UCSD-AML1 (cell line): Measurements from ENCODE around the gene NOVA2.

Experiments used
- DNase-seq: peaks from one replicate; lab custom pipeline; 2025; ENCODE audit not compliant: unreplicated experiment; lab: John Stamatoyannopoulos, UW

NOVA2 gene

DNA sequence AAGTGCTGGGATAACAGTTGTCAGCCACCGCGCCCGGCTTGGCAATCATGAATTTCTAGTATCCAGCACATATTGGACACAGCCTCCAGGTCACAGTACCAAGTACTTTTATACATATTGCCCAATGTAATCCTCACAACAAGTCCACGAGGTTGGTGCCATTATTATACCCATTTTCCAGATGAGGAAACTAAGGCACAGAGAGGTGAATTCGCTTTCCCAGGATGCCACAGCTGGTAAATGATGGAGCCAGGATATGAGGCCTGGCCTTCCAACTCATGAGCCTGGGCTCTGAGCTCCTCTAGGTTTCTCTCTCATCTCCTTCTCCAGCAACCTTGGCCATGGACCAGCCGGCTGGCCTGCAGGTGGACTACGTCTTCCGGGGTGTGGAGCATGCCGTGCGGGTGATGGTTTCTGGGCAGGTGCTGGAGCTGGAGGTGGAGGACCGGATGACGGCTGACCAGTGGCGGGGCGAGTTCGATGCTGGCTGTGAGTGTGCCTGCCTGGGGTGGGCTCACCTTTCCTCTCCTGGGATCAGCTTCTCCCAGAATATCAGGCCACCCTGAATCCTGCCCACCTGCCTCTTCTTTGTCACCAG is 29.1 kb upstream of the NOVA2 start:
- DNase-seq = no peak

DNA sequence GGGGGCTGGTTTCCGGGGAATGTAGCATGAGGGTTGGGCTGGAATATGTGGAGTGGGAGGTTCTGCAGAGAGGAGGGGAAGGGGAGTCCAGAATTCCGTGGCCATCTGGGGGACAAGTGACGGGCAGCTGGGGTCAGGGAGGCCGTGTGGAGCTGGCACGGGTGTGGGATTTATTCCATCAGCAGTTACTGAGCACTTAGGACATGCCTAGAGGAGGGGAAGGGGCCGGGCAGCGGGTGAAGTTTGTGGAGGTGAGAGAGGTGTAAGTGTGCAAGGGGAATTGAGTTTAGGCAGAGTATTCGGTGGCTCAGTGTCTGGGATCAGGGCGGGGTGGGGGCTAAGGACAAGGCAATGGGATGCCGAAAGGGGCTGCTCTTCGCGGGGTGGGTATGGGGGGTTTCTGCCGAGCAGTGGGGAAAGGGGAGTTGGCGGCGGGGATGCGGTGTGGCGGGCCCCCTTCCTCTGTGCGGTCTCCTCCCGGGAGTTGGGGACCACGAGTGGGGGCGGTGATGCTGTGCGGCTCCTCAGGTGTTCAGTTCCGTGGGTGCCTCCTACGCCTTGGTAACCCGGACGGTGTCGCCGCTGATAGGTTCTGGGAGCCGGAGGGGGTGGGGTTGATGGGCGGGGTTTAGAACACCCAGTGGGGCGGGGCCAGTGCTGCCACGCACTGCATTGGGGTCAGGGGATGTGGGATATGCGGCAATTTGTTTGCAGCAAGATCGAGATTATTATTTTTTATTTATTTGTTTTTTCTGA is 27.0 kb upstream of the NOVA2 start:
- no peak for DNase-seq

DNA sequence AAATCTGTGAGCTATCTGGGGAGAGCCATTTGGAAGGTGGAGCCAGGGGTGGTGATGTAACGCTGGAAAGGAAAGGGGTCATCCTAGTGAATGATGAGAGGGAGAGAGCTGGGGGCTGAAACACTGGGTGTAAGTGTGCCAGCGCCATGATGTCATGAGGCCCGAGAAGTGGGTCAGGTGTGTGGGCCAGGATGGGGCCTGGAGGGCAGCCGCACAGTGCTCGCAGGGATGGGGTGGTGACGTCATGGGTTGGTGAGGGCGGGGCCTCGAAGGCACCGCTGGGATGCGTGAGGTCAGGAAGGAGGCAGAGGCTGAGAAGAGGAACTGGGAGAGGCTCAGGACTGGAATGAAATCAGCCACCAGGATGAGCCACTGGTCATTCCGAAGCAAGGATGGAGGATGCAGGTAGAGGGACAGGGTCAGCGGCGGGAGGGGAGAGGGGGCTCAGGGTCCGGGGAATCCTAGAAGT is 26.0 kb upstream of the NOVA2 start:
- no peak for DNase-seq

DNA sequence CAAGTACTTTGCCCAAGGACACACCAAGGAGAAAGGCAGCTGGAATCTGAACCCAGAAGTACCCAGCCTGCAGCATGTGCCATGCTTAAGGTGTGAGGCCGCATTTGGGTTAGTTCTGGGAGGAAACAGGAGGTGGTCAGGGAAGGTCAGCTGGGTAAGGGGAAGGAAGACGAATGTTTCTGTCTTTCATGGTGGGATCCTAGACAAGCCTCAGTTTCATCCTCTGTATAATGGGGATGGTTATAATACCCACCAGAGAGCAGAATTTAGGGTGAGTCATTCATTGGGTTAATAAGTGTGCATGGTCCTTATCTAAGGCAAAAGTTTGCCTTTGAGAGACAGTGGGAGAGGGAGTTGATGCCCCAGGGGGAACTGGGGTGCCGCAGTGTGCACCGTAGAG is 25.2 kb upstream of the NOVA2 start:
- no peak for DNase-seq

DNA sequence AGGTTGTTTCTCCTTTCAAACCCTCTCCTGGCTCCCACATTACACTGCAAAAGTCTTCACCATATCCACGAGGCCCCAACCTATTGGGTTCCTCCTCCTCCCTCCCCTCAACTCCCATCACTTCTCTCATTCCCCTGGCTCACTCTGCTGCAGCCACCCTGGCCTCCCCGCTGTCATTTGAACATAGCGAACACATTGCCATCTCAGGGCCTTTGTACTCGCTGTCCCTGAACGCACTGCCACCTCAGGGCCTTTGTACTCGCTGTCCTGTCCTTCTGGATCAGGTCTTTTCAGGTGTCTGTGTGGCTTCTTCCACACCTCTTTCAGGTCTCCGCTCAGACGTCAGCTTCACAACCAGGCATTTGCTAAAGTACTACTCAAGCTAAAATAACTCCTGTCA is 23.3 kb upstream of the NOVA2 start:
- no peak for DNase-seq

DNA sequence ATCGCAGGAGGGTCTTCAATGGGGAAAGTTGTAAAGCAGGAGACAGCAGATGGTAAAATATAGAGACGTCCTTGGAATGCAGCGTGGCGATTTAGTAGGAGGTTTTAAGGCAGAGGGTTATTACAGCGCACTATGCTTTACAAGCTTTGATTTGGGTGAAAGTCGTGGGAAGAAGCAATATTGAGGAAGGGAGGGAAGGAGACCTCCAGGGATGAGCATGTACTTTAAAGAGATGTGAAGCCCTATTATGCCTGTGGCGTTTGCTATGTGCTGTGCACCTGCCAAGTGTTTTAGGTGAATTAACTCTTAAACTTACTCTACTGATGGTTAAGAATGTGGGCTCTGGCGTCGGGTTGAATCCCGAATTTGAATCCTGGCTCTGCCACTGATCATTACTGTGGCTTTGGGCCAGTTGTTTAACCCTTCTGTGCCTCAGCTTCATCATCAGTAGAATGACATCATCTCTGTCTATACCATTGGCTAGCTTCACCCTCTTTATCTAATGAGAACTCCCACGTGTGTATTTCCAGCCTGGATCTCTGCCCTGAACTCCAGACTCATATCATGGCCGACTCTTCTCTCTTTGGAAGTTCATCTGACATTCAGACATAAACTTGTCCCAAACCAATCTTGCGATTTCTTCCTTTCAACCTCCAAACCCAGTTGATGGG is 22.2 kb upstream of the NOVA2 start:
- DNase-seq = no peak

DNA sequence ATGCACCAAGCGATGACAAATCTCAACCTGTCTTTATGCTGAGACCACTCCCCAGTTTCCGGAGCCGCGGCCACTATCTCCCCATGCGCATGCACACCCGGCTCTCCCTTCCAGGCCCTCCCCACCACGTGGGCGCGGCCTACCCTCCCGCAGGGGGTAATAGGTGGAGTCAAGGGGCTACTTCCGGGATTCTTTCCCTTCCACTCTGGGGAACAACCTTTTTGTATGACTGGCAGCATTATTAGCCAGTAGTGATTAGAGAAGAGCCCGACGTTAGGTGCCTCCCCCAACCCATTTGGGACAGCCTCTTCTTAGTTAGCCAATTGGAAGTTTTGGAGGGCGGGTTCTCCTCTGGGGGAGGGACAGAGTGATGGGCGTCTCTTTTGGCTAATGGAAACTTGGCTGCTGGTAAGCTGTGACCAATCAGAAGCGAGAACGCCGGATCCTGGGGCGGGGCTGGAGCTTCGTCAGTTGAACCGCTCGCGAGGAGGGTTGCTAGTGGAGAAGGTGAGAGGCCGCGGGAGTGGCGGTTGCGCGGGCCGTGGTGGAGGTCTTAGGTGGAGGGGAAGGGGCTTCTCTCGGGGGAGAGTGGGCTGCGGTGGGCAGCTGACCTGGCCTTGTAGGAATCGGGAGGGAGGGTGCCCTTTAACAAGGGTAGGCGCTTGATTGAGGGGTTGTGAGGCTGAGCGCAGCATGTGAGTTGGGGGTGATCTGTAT is 21.5 kb upstream of the NOVA2 start, which contains the start of gene CCDC61:
CCDC61 (plus strand) TSS at position 470 of the 717 bp plus-strand sequence. CDS start 7,552 bp downstream, outside the sequence.
- DNase-seq = peak; percentile 99

DNA sequence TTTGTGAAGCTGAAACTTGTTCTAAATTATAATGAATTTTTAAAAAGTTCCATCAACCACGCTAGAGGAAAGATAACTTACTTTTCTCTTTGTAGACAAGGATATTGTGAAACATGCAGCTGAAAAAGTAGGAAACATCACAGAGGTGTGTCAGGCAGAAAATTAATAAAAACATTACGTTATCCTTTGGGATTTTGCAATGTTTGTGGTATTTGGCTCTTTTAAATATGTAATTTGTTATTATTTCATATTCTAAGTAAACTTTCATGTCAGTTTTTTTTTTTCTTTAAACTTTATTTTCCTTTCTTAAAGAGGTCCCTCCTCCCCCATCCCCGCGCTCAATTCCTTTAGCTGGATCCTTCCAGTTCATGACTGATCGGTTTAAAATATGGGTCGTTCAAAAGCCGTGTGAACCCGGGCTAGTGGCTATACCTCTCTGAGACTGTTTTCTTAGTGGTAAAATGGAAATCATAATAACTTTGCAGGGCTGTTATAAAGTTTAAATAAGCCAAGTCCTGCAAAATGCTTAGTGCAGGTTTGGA is 20.9 kb upstream of the NOVA2 start:
- no peak for DNase-seq

DNA sequence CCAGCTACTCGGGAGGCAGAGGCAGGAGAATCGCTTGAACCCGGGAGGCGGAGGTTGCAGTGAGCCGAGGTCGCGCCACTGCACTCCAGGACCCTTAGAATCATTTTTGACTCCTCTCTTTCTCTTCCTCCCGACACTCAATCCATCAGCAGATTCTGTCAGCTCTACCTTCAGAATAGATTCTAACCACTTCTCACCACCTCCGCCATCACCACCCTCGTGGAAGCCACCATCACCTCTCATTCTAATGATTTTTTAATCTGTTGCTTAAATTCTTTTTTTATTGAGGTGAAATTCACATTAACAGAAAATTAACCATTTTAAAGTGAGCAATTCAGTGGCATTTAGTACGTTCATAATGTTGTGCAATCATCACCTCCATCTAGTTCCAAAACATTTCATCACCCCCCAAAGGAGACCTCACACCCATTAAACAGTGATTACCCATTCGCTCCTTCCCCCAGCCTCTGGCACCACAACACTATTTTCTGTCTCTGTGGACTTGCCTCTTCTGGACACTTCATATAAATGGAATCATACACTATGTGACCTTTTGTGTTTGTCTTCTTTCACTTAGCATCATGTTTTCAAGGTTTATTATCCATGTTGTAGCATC is 16.6 kb upstream of the NOVA2 start:
- DNase-seq = no peak

DNA sequence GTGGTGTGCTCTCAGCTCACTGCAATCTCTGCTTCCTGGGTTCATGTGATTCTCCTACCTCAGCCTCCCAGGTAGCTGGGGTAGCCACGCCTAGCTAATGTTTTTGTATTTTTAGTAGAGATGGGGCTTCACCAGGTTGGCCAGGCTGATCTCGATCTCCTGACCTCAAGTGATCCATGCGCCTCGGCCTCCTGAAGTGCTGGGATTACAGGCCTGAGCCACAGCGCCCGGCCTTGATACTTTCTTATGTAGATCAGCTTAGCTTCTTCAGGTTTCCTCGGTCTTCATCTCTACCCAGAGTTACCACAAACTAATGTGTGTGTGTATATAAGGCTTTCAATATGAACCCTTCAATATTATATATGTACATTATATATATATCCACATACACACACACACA is 11.7 kb upstream of the NOVA2 start:
- no peak for DNase-seq

DNA sequence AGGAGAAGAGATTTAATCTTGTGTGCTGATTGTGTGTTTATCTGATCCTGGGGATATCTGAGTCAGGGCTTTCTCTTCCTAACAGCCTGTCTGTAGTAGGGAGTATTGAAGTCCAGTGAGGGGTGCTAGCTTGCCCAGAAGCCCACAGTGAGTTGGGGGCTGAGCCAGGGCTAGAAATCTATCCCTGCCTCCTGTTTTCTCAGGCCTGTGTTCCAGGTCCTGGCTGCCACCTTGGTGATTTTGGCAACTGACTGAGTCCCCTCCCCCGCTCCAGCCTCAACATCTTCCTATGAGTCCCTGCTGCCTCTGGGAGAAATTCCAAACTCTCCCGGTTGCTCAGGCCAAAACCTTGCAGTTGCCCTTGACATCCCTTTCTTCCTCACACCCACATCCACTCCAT is 7.7 kb upstream of the NOVA2 start:
- DNase-seq = no peak

DNA sequence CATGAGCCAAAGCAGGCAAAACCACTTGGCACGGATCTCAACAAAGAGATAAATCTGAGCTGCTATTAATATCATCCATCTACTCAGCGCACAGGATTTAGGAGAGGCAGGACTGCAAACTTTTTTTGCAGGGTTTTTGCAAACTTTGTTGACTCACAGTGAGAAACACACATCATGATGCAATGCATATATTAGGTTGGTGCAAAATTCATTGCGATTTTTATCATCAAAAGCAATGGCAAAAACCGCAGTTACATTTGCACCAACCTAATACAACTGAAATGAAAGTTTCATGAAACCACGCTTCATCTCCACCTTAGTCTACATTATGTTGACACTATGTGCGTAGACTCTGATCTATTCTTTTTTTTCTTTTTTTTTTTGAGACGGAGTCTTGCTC is 4.5 kb upstream of the NOVA2 start:
- no peak for DNase-seq

DNA sequence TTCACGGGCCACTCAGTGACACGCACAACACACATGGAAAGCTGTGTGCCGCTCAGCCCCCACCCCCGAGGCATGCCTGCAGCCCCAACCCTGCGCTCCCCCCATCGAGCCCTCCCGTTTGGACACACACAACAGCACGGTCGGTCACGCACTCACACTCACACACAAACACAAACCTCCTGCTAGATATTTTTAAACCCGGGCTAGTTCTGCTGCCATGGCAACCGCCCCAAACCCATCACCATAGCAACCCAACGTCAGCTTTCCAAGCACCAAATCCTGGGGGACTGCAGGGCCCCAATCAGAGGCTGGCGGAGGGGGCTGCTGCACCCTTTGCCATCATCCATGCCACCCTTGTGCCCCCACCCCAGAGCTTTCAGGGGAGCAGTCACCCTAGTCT is 2.5 kb upstream of the NOVA2 start:
- DNase-seq = no peak

DNA sequence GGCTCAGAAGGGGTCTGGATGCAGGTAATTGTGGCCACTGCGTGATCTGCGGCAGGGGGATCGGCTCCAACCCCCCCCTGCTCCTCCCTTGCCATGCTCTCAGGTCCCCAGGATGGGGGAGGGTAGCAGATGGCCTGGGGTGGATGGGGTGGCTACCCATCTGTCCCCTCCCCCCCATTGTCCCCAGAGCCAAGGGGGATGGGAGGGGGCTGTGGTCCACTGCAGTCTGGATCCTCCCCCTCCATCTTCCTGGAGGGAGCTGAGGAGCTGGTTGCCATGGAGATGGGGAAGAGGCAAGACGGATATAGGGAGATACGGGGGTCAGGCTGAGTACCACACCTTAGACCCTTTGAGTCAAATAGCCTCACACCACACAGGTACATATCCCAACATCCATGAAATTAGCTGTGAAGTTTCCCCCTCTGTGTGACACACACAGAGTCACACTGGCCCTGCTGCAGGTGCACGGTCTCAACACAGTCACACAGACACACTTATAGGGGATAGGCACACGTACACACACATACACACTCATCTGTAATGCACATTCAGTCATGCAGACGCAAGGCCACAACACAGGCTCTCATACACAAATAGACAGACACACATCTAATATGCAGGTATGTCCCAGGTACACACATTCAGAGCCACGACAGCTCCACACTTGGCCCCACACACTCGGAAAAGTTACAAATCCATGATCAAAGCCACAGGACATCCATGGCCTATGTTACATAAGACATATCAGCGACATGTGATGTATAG is 1.8 kb upstream of the NOVA2 start:
- DNase-seq = no peak

DNA sequence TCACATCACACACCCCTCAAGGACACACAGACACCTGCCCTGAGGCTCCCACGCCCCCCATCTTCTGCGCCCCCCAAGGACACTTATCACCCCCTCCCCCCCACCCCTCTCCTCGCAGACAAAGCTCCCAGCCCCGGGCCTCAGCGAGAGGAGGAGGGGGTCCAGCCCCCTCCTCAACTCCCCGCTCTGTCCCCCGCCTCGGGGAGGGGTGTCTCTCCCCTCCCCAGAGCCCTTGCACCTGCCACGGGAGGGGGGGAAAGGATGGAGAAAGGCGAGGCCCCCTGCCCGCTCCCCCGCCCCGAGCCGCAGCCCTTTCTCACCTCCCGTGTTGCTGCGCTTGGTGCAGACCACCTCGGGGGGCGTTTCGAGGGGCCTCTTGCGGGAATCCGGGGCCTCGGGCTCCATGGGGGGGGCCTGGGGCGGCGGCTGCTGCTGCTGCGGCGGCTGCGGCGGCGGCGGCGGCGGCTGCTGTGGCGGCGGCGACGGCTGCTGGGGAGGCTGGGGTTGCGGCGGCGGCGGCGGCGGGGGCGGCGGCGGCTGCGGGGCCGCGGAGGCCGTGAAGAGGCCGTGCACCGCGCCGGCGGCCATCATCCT is 621 bp downstream of the NOVA2 start:
- DNase-seq = no peak

DNA sequence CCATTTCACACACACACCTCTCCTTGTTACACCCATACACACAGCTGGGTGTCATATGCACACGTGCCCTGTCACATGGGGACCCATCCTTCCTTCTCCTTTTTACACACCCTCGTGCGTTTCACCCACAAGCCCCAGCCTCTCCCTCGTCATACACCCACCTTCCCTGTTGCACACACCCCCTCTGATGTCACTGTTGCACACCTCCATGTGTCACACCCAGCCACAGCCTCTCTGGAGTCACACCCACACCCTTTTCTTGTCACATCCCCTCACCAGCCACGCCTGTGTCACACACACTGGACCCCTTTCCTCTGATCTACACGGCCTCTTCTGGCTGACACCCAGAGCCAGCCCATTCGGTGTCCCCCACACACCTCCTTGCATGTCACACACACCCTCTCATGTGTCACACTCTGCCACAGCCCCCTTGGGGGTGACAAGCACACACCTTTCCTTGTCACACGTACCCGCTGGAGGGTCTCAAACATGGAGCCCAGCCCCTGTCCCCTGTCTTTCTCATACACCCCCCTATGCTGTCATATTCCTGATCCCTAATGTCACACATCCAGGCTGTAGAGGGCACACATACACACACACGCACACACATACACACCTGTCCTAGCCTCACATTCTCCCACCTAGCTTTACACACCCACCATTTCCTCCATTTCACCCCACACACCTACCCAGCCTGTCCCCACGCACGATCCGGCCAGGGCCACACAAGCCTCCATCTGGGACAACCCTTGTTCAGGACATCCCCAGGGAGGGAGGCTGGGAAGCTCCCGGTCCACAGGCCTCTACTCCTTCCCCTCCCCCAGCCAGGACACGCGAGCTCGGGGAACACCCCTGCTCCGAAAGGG is 1.4 kb downstream of the NOVA2 start:
- DNase-seq = peak; percentile 23

DNA sequence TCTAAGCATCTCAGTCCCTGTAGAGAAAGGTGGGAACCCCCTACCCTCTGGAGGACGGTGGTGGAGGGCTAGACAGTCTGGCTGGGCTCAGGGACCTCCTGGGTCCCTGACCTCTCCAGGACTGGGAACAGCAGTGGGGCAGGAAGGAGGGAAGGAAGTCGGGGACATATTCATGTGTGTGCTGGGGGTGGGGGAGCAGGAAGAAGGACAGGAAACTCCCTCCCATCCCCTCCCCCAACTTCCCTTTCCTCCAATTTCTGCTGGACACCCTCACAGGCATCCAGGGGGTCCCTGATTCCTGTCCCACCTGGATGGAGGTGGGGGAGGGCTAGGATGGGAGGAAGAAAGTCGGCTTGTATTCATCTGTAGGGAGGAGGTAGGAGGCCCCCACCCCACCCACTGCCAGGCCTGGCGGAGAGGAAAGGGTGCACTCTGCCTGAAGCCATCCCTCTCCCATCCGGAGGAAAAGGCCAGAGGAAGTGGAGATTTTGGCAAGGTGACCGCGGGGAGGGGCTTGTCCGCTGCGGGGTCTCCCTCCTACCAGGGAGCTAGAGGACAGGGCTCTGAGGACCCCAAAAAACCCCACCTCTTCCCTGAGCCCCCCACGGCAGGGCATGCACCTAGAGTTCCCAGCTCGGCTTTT is 2.3 kb downstream of the NOVA2 start:
- no peak for DNase-seq

DNA sequence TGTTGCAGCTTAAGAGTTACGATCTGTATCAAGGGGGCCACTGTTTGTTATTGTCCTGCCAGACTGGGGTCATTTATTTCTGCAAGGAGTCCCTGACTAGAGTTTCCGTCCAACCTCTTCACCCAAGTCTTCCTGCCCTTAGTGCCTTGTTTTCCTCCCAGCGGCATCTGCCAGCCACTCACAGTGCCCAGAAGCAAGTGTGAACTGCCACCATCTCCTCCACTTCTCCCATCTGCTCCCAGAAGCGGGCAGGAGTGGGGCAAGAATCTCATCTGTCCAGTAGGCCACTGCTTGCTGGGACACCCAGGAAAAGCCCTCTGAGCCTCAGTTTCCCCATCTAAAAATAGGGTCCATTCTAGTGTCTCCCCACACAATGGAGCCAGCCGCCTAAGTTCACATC is 4.0 kb downstream of the NOVA2 start:
- DNase-seq = no peak
